Adrenal gland (tissue), 12 donors: Measurements from ENCODE around the gene DAB2IP. TPM values are rescaled to one million over a fixed set of nuclear protein-coding genes. Genes with fewer than 3 reads are reported as not detected.
A peak's percentile ranks its signal among the peaks of the same experiment; 100 is the strongest.

Source experiments
- DNase-seq, 7 donors: peaks; one replicate each; pipeline ENCODE4 v3.0.0-alpha.2; 2019 to 2020
- H3K27ac ChIP-seq, 5 donors: fragments of 200-600 bp; sonication (generic) in 4 of 5; 1 replicate in 3 of 5; 2 replicates in 2 of 5; pipeline versions ENCODE4 v1.5.1 to v1.8.0; 2016 to 2020; ENCODE audit warnings: mild to moderate bottlenecking in 1 of 5
- H3K27me3 ChIP-seq: fragments of 200-600 bp; 2 replicates; pipeline ENCODE4 v1.8.0; 2021
- H3K36me3 ChIP-seq, 2 donors: fragments of 200-600 bp; replicated peaks in 1 of 2; 1 replicate in 1 of 2; 2 replicates in 1 of 2; pipeline versions ENCODE4 v1.5.1 to v1.8.0; 2018 to 2022
- H3K4me1 ChIP-seq, 2 donors: fragments of 200-600 bp; replicated peaks in 1 of 2; 1 replicate in 1 of 2; 2 replicates in 1 of 2; pipeline versions ENCODE4 v1.5.1 to v1.8.0; 2018 to 2021
- H3K4me3 ChIP-seq, 4 donors: fragments of 200-600 bp; sonication (generic) in 3 of 4; one replicate each; pipeline ENCODE4 v1.5.1; 2016 to 2018
- H3K9me3 ChIP-seq, 3 donors: fragments of 200-600 bp; sonication (generic) in 1 of 3; replicated peaks in 1 of 3; 1 replicate in 2 of 3; 2 replicates in 1 of 3; pipeline versions ENCODE4 v1.5.1 to v1.8.0; 2016 to 2021
- CTCF ChIP-seq, 6 experiments: fragments of 450-650 bp in 4 of 6; fragments of 200-600 bp in 2 of 6; sonication (generic) in 1 of 6; IDR thresholded peaks; 1 replicate in 5 of 6; 2 replicates in 1 of 6; pipeline versions ENCODE4 v1.5.1 to v1.8.0; 2016 to 2021; ENCODE audit warnings: antibody characterized with exemption in 6 of 6, mild to moderate bottlenecking in 2 of 6, moderate library complexity in 1 of 6
- POLR2A ChIP-seq, 2 donors: fragments of 450-650 bp; IDR thresholded peaks; one replicate each; pipeline ENCODE4 v1.6.1; 2017; ENCODE audit warnings: antibody characterized with exemption in 2 of 2, mild to moderate bottlenecking in 2 of 2, moderate library complexity in 1 of 2
- WGBS, 4 donors: extraction: QIAGEN DNeasy Blood & Tissue Kit in 2 of 4; methylation state at CpG; one replicate each; pipeline versions ENCODE4 v1.1.5 to v1.1.7; 2013 to 2017; 5-methylcytosine and 5-hydroxymethylcytosine counted together
- intact Hi-C, 2 donors: fragments of 100-400 bp; cut with DNase I; formaldehyde crosslinking; loops; one replicate each; pipeline versions ENCODE4 v1.14.1 to v1.15.0; 2022 to 2023
- polyA plus RNA-seq, 3 donors: library from polyadenylated mRNA; stranded (reverse); fragments of 200-250 nt in 2 of 3; fragments of 350-450 nt in 1 of 3; fragmentation: Illumina TruSeq in 1 of 3; extraction: RNeasy Lipid Tissue Mini Kit (QIAGEN cat#74804) in 1 of 3; gene quantifications; one replicate each; pipeline ENCODE4 v1.2.3, GENCODE V29; 2013 to 2014
- total RNA-seq, 9 donors: library from RNA; depleted of rRNA in 4 of 9; stranded (reverse); fragments of >200 nt in 4 of 9; fragments of 120-200 nt in 1 of 9; fragmentation: NEBNext Ultra II Directional in 1 of 9; extraction: Animal tissue kit (Norgen Biotek cat#: 25700) in 1 of 9; gene quantifications; one replicate each; pipeline versions ENCODE4 v1.1.0 to v1.2.4, GENCODE V29; 2013 to 2023
- donor health status: healthy with polysubstance abuse.
- donor health status: Bipolar disorder and iron deficiency.
- donor health status: DM: yes; HTN: yes; CAD: no.
- donor health status: DM: no; HTN: no; CAD: no.
- donor health status: DM: no; HTN: no; CAD: no.
- donor health status: DM: yes; HTN: yes; CAD: no.

DAB2IP gene
- total and polyA plus RNA-seq, 12 donors = 12.0 to 52.2 (median 43.9) TPM

GRCh38 chr9:121771851-121772599 lies 120.6 kb downstream of the DAB2IP start:
- Histone ChIP-seq H3K27me3 (no peaks in the 10 kb centered on the region), H3K27ac (peak overlapping the region in 3 of 5 donors; percentile 32 to 76 (median 70)), H3K4me3 (no peak overlapping the region), H3K9me3 (no peaks in the 10 kb centered on the region), H3K36me3 (peaks cover 0 to 87% of the 10 kb centered on the region in 2 donors), H3K4me1 (peaks cover 8 to 13% of the 10 kb centered on the region in 2 donors)
- peak in 1 of 7 donors; percentile 7 for DNase-seq
- TF ChIP-seq CTCF (IDR thresholded peaks at IDR 0.05) (no peak), POLR2A (IDR thresholded peaks at IDR 0.05) (no peak)
- WGBS, 4 donors = 91 to 97% (median 94%) methylated on average over 10 to 16 of the region's 16 CpGs
- intact Hi-C loops = loop anchor here in 1 of 2 donors (10.0 kb wide), 1 partner anchor 83 kb away; no protein-coding TSS in a partner anchor

GRCh38 chr9:121772600-121773285 lies 121.3 kb downstream of the DAB2IP start:
- 61 to 78% (median 66%) methylated on average over 15 to 45 of the region's 45 CpGs for WGBS, 4 donors
- H3K9me3 ChIP-seq = no peaks in the 10 kb centered on the region
- DNase-seq = peak; percentile 84 to 97 (median 96)
- peak overlapping the region in 4 of 5 donors; percentile 32 to 76 (median 60) for H3K27ac ChIP-seq
- no peaks in the 10 kb centered on the region for H3K27me3 ChIP-seq
- peaks cover 8 to 13% of the 10 kb centered on the region in 2 donors for H3K4me1 ChIP-seq
- intact Hi-C loops = loop anchor here in 1 of 2 donors (10.0 kb wide), 1 partner anchor 82 kb away; no protein-coding TSS in a partner anchor
- TF ChIP-seq CTCF (IDR thresholded peaks at IDR 0.05) = peak in 2 of 6 experiments; percentile 7 to 25
- no peak for TF ChIP-seq POLR2A (IDR thresholded peaks at IDR 0.05)
- H3K4me3 ChIP-seq = no peak overlapping the region
- peaks cover 0 to 82% of the 10 kb centered on the region in 2 donors for H3K36me3 ChIP-seq

DNA sequence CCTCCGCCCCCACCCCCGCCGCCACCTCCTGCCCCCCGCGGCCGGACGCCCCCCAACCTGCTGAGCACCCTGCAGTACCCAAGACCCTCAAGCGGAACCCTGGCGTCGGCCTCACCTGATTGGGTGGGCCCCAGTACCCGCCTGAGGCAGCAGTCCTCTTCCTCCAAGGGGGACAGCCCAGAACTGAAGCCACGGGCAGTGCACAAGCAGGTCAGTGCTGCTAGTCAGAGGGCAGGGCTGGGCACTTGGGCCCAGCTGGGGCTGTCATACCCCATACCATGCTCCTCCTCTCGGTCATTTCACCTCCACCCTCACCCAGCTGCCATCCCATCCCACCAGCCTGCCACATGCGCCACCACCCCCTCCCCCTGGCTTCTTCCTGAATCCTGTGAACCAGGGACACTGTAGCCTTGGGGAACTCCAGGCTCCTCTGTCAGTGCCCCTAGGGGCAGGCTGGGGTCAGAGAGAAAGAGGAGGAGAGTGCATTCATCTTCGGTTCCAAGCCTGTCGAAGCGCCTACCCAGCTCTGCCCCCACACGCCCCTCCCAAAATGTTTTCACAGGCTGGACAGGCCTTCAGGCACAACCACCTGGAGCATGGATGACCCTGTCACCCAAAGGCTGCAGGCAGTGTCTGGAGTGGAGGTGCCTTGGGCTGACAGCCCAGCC lies 122.0 kb downstream of the DAB2IP start:
- no peak for TF ChIP-seq POLR2A (IDR thresholded peaks at IDR 0.05)
- TF ChIP-seq CTCF (IDR thresholded peaks at IDR 0.05) = no peak
- peaks cover 0 to 75% of the 10 kb centered on the region in 2 donors for H3K36me3 ChIP-seq
- peak overlapping the region in 2 of 5 donors; percentile 70 to 76 for H3K27ac ChIP-seq
- intact Hi-C loops = loop anchor here in 1 of 2 donors (10.0 kb wide), 1 partner anchor 81 kb away; no protein-coding TSS in a partner anchor
- no peaks in the 10 kb centered on the region for H3K9me3 ChIP-seq
- H3K4me1 ChIP-seq = peaks cover 8 to 17% of the 10 kb centered on the region in 2 donors
- peak in 3 of 7 donors; percentile 18 to 23 (median 19) for DNase-seq
- no peaks in the 10 kb centered on the region for H3K27me3 ChIP-seq
- H3K4me3 ChIP-seq = no peak overlapping the region
- 51 to 82% (median 56%) methylated on average over 5 to 18 of the region's 18 CpGs for WGBS, 4 donors
